Endothelial cell of umbilical vein (primary cell): Measurements from ENCODE around the gene ARHGAP45. TPM values are rescaled to one million over a fixed set of nuclear protein-coding genes. Genes with fewer than 3 reads are reported as not detected.

Experiments
- BruUV-seq: library from RNA; stranded (reverse); fragments of 400-500 nt; replicated peaks from 2 replicates; lab custom pipeline; 2021; lab: Mats Ljungman, UMichigan
- CTCF ChIA-PET: fragments of 300-600, 350-600 bp; sonication (Branson Sonifier 250); formaldehyde crosslinking; loops from one replicate; lab custom pipeline; 2021; ENCODE audit warnings: antibody characterized with exemption, inconsistent platforms; lab: Charles Lee
- POLR2A ChIA-PET: fragments of 300-600, 350-600 bp; sonication (Branson Sonifier 250); formaldehyde crosslinking; loops from one replicate; lab custom pipeline; 2021; ENCODE audit warnings: antibody characterized with exemption, inconsistent platforms; lab: Charles Lee
- DNase-seq: peaks from one replicate; pipeline ENCODE4 v3.0.0-alpha.2; 2011; ENCODE audit warnings: low read depth, low spot score
- FAIRE-seq: peaks from 2 replicates; lab custom pipeline; 2011; peaks lifted over from hg19 to GRCh38; lab: Jason Lieb, UNC
- H2AFZ ChIP-seq: 2 replicates; pipeline ENCODE4 v1.6.0; 2012; ENCODE audit warnings: low read depth, low read length, control low read depth, inconsistent platforms
- H3K27ac ChIP-seq: 2 replicates; pipeline ENCODE4 v1.5.1; 2011; ENCODE audit warnings: low read depth, mild to moderate bottlenecking, control low read depth, low read length, moderate library complexity; ENCODE audit not compliant: insufficient read depth
- H3K27me3 ChIP-seq, 2 experiments: 2 replicates each; pipeline versions ENCODE4 v1.6.0 to v1.6.1; 2011; ENCODE audit warnings: low read length in 2 of 2, mixed read lengths in 1 of 2; ENCODE audit not compliant: control insufficient read depth in 2 of 2, insufficient read depth in 2 of 2
- H3K36me3 ChIP-seq, 2 experiments: 2 replicates in 1 of 2; 3 replicates in 1 of 2; pipeline ENCODE4 v1.5.1; 2011; ENCODE audit warnings: low read length in 2 of 2, mild to moderate bottlenecking in 1 of 2, moderate library complexity in 1 of 2; ENCODE audit not compliant: control insufficient read depth in 2 of 2, insufficient read depth in 2 of 2; ENCODE audit errors: extremely low read depth in 1 of 2
- H3K4me1 ChIP-seq: 3 replicates; pipeline ENCODE4 v1.5.1; 2011; ENCODE audit warnings: mild to moderate bottlenecking, low read length; ENCODE audit not compliant: control insufficient read depth, insufficient read depth; ENCODE audit errors: extremely low read depth
- H3K4me2 ChIP-seq: 2 replicates; pipeline ENCODE4 v1.6.1; 2011; ENCODE audit warnings: low read length, control low read depth, mixed read lengths; ENCODE audit not compliant: insufficient read depth
- H3K4me3 ChIP-seq, 3 experiments: fragments of 200-600 bp in 1 of 3; sonication (generic), shearing (Covaris generic) in 1 of 3; replicated peaks in 1 of 3; 2 replicates each; pipeline ENCODE4 v1.5.1; 2011 to 2016; ENCODE audit warnings: control low read depth in 3 of 3, low read length in 3 of 3, mild to moderate bottlenecking in 2 of 3, inconsistent platforms in 1 of 3, low read depth in 1 of 3, moderate library complexity in 1 of 3; ENCODE audit not compliant: insufficient read depth in 1 of 3
- H3K79me2 ChIP-seq: 2 replicates; pipeline ENCODE4 v1.6.0; 2012; ENCODE audit warnings: low read length, inconsistent platforms; ENCODE audit not compliant: control insufficient read depth, insufficient read depth
- H3K9ac ChIP-seq: replicated peaks from 2 replicates; pipeline ENCODE3; 2011; ENCODE audit warnings: low read length, control low read depth; ENCODE audit not compliant: insufficient read depth; ENCODE audit errors: extremely low read depth
- H3K9me1 ChIP-seq: replicated peaks from 3 replicates; pipeline ENCODE4 v1.6.0; 2011; ENCODE audit warnings: mild to moderate bottlenecking, low read length; ENCODE audit not compliant: control insufficient read depth, insufficient read depth; ENCODE audit errors: extremely low read depth
- H3K9me3 ChIP-seq: replicated peaks from 2 replicates; pipeline ENCODE4 v1.5.1; 2012; ENCODE audit warnings: low read length, inconsistent platforms; ENCODE audit not compliant: control insufficient read depth, insufficient read depth
- H4K20me1 ChIP-seq: replicated peaks from 2 replicates; pipeline ENCODE3; 2011; ENCODE audit warnings: mild to moderate bottlenecking, low read length; ENCODE audit not compliant: control insufficient read depth, insufficient read depth; ENCODE audit errors: extremely low read depth
- CTCF ChIP-seq, 2 donors: IDR thresholded peaks; 1 replicate in 1 of 2; 2 replicates in 1 of 2; pipeline ENCODE4 v1.5.1; 2011; ENCODE audit warnings: low read length in 2 of 2, mild to moderate bottlenecking in 2 of 2, moderate library complexity in 2 of 2, control low read depth in 1 of 2, inconsistent platforms in 1 of 2, low read depth in 1 of 2; ENCODE audit not compliant: insufficient read depth in 1 of 2; ENCODE audit errors: extremely low read depth in 1 of 2
- EZH2 ChIP-seq: IDR thresholded peaks from 2 replicates; pipeline ENCODE4 v1.6.1; 2012; ENCODE audit warnings: borderline replicate concordance, low read depth, mild to moderate bottlenecking, moderate library complexity, low read length, inconsistent platforms; ENCODE audit not compliant: severe bottlenecking
- FOS ChIP-seq: IDR thresholded peaks from 2 replicates; pipeline ENCODE4 v1.6.1; 2011; ENCODE audit warnings: mild to moderate bottlenecking, low read length, moderate library complexity, borderline replicate concordance; ENCODE audit not compliant: insufficient read depth
- MAX ChIP-seq: IDR thresholded peaks from 2 replicates; pipeline ENCODE4 v1.6.1; 2011; ENCODE audit not compliant: insufficient read depth, insufficient read length
- MYC ChIP-seq: IDR thresholded peaks from one replicate; pipeline ENCODE4 v1.6.1; 2011; ENCODE audit warnings: mild to moderate bottlenecking, low read depth, low read length
- POLR2A ChIP-seq: IDR thresholded peaks from 2 replicates; pipeline ENCODE4 v1.6.1; 2012; ENCODE audit warnings: low read depth, mild to moderate bottlenecking, control low read depth, low read length
- POLR2AphosphoS5 ChIP-seq: IDR thresholded peaks from 2 replicates; pipeline ENCODE4 v1.6.1; 2012; ENCODE audit warnings: low read depth, mild to moderate bottlenecking, control low read depth, low read length, moderate library complexity; ENCODE audit not compliant: insufficient read depth
- dilution Hi-C: fragments of 300-500 bp; cut with MboI; formaldehyde crosslinking; loops from one replicate; pipeline ENCODE4 v1.15.0; 2019; ENCODE audit warnings: low sequenced_read_pairs; ENCODE audit not compliant: extremely low pct_ligation_motif_present
- intact Hi-C: fragments of 100-400 bp; cut with micrococcal nuclease; formaldehyde crosslinking; loops from one replicate; pipeline ENCODE4 v1.10.0; 2022
- polyA plus RNA-seq, 4 experiments: library from polyadenylated mRNA; depleted of rRNA in 3 of 4; stranded (reverse) in 3 of 4; unstranded in 1 of 4; fragments of >200 nt; gene quantifications; 2 replicates each; pipeline versions ENCODE4 v1.2.1 to v1.2.3, GENCODE V29; 2011 to 2012; ENCODE audit warnings: missing spikeins in 1 of 4
- total RNA-seq: library from RNA; stranded (reverse); gene quantifications from 2 replicates; pipeline ENCODE4 v1.2.3, GENCODE V29; 2021

The ARHGAP45 gene
- total and polyA plus RNA-seq, 2 donors (not counting 3 experiments of a cell fraction or from before 2014, with no cell fraction given) = 7.5 to 10.4 TPM

DNA sequence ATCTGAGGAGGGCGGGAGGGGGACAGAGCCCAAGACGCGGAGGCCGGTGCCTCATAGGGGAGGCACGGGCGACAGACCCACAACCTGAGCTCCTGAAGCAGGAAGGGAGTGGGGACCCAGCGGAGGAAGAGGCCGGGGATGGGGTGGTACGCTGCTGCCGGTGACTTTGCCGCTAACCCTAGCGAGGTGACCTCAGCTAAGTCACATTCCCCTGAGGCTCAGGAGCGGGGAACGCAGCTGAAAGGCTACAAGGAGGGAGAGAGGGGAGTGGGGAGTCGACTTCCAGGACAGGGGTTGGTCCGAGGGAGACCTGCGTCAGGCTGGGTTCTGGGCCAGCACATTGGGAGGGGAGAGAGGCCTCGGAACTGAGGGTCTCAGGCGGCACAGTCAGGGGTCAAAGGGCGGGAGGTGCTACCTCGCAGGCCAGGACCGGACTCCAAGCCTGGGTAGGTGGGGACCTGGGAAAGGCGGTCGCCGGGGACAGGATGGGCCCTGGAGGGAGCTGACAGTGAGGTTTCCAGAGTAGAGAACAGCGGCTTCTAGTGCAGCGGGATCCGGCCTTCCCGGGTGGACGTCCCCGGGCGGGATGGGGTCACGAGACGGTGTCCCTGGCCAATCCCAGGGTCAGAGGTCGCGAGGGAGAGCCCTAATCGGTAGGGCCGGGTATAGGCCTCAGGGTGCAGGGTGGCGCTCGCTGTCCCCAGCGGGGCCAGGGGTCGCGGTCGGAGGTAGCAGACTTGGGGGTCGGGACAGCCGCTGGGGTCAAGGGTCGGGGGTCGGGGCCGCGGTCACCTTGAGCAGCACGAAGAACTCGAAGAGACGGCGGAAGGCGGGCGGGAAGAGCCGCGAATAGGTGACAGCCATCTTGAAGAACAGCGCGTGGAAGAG, 46.7 kb upstream of the ARHGAP45 start:
- no peaks in the 10 kb centered on the region for H3K36me3 ChIP-seq
- H3K4me1 ChIP-seq = peaks cover 40% of the 10 kb centered on the region
- dilution Hi-C loops (no loop called here), intact Hi-C loops (loop anchor here (2.0 to 5.0 kb wide), 2 partner anchors 19 to 162 kb away; partner anchors contain the start of gene GRIN3B)
- TSS peak; percentile 48 for BruUV-seq
- TF ChIP-seq EZH2 (no peak), CTCF (IDR thresholded peaks at IDR 0.05; ENCODE audit: extremely low read depth in 1 of 2, insufficient read depth in 1 of 2, low read depth in 1 of 2, low read length in 2 of 2) (no peak), POLR2A (no peak), FOS (no peak), MAX (no peak), MYC (no peak), POLR2AphosphoS5 (no peak)
- ChIA-PET CTCF (interaction anchor here (0.6 kb wide), 1 partner anchor 84 kb away, joined by 3 read pairs; no protein-coding TSS in a partner anchor), POLR2A (interaction anchor here (0.6 kb wide), 1 partner anchor 12 kb away, joined by 3 read pairs; no protein-coding TSS in a partner anchor)
- no peaks in the 10 kb centered on the region for H3K9me3 ChIP-seq
- peaks cover 57% of the 10 kb centered on the region for H3K79me2 ChIP-seq
- no peaks in the 10 kb centered on the region for H4K20me1 ChIP-seq
- no peaks in the 10 kb centered on the region for H3K9me1 ChIP-seq
- peak overlapping the region; percentile 86 for H3K4me2 ChIP-seq
- H3K9ac ChIP-seq = peak overlapping the region; percentile 93
- H2AFZ ChIP-seq = peak overlapping the region; percentile 19
- peak overlapping the region; percentile 95 for H3K27ac ChIP-seq
- no peaks in the 10 kb centered on the region for H3K27me3 ChIP-seq
- DNase-seq (peak; percentile 30), FAIRE-seq (peak; percentile 38)
- peak overlapping the region; percentile 80 to 90 (median 88) for H3K4me3 ChIP-seq
